H1 (cell line): Measurements from ENCODE around the gene ZMYND15. TPM values are rescaled to one million over a fixed set of nuclear protein-coding genes. Genes with fewer than 3 reads are reported as not detected.

Experiments
- CTCF ChIA-PET: fragments of 300-600 bp; sonication (Branson Sonifier 250); formaldehyde crosslinking; loops from one replicate; lab custom pipeline; 2021; ENCODE audit not compliant: partially characterized antibody; lab: Charles Lee
- POLR2A ChIA-PET: fragments of 300-600 bp; sonication (Branson Sonifier 250); formaldehyde crosslinking; loops from one replicate; lab custom pipeline; 2021; ENCODE audit warnings: inconsistent platforms; ENCODE audit not compliant: partially characterized antibody; lab: Charles Lee
- DNase-seq, 2 experiments: peaks; one replicate each; pipeline versions ENCODE4 v3.0.0 to v3.0.0-alpha.2; 2010 to 2022; ENCODE audit warnings: low spot score in 2 of 2, low read depth in 1 of 2, mixed read lengths in 1 of 2
- FAIRE-seq: peaks from 2 replicates; lab custom pipeline; 2011; peaks lifted over from hg19 to GRCh38; lab: Jason Lieb, UNC
- H2AFZ ChIP-seq: 2 replicates; pipeline ENCODE4 v1.8.1; 2012; ENCODE audit warnings: low read length, inconsistent platforms
- H2AK5ac ChIP-seq: 2 replicates; pipeline ENCODE4 v1.6.1; 2013; ENCODE audit warnings: low read depth, low read length
- H2BK120ac ChIP-seq: replicated peaks from 2 replicates; pipeline ENCODE3; 2013; ENCODE audit warnings: low read depth, low read length, inconsistent platforms
- H2BK12ac ChIP-seq: 2 replicates; pipeline ENCODE4 v1.6.1; 2013; ENCODE audit warnings: low read depth, low read length
- H2BK15ac ChIP-seq: 2 replicates; pipeline ENCODE4 v1.6.1; 2013; ENCODE audit warnings: low read length
- H2BK20ac ChIP-seq: 2 replicates; pipeline ENCODE4 v1.6.1; 2013; ENCODE audit warnings: low read length
- H2BK5ac ChIP-seq: 2 replicates; pipeline ENCODE4 v1.6.1; 2013; ENCODE audit warnings: low read depth, low read length
- H3K14ac ChIP-seq: 2 replicates; pipeline ENCODE4 v1.6.1; 2013; ENCODE audit warnings: inconsistent platforms; ENCODE audit not compliant: insufficient read length
- H3K18ac ChIP-seq: 2 replicates; pipeline ENCODE4 v1.6.1; 2013; ENCODE audit warnings: low read length; ENCODE audit errors: extremely low read depth
- H3K23ac ChIP-seq: 2 replicates; pipeline ENCODE4 v1.6.1; 2013; ENCODE audit warnings: inconsistent platforms; ENCODE audit not compliant: insufficient read length
- H3K23me2 ChIP-seq: 2 replicates; pipeline ENCODE4 v1.6.1; 2013; ENCODE audit warnings: low read depth, low read length
- H3K27ac ChIP-seq: 2 replicates; pipeline ENCODE4 v1.6.1; 2011; ENCODE audit warnings: low read depth, low read length, inconsistent platforms
- H3K27me3 ChIP-seq, 4 experiments: replicated peaks in 1 of 4; 1 replicate in 1 of 4; 2 replicates in 3 of 4; pipeline versions ENCODE4 v1.6.1 to v1.8.1; 2011 to 2013; ENCODE audit warnings: low read length in 3 of 4, mild to moderate bottlenecking in 3 of 4, inconsistent platforms in 2 of 4, mixed read lengths in 2 of 4, moderate library complexity in 1 of 4; ENCODE audit not compliant: control insufficient read depth in 3 of 4, insufficient read depth in 3 of 4; ENCODE audit errors: extremely low read depth in 1 of 4
- H3K36me3 ChIP-seq, 4 experiments: 2 replicates each; pipeline versions ENCODE4 v1.6.1 to v1.8.1; 2011 to 2013; ENCODE audit warnings: mild to moderate bottlenecking in 4 of 4, low read length in 3 of 4, moderate library complexity in 2 of 4, control low read depth in 1 of 4, inconsistent platforms in 1 of 4; ENCODE audit not compliant: insufficient read depth in 4 of 4, control insufficient read depth in 2 of 4
- H3K4ac ChIP-seq: replicated peaks from 2 replicates; pipeline ENCODE3; 2013; ENCODE audit warnings: low read length, low read depth, mixed read lengths, inconsistent platforms; ENCODE audit not compliant: insufficient read length
- H3K4me1 ChIP-seq, 4 experiments: replicated peaks in 1 of 4; 1 replicate in 1 of 4; 2 replicates in 3 of 4; pipeline versions ENCODE4 v1.6.1 to v1.8.1; 2011 to 2013; ENCODE audit warnings: low read length in 3 of 4, inconsistent platforms in 2 of 4, mixed read lengths in 1 of 4; ENCODE audit not compliant: insufficient read depth in 4 of 4, control insufficient read depth in 3 of 4
- H3K4me2 ChIP-seq, 2 experiments: 2 replicates each; pipeline versions ENCODE4 v1.6.1 to v1.8.1; 2011 to 2013; ENCODE audit warnings: low read depth in 2 of 2, low read length in 2 of 2, control low read depth in 1 of 2, inconsistent platforms in 1 of 2, mild to moderate bottlenecking in 1 of 2; ENCODE audit not compliant: insufficient read depth in 1 of 2
- H3K4me3 ChIP-seq, 4 experiments: fragments of 200-600, 300-600 bp in 1 of 4; sonication (generic), shearing (Covaris generic), sonication (Bioruptor Twin) in 1 of 4; 2 replicates each; pipeline versions ENCODE4 v1.5.1 to v1.8.1; 2011 to 2016; ENCODE audit warnings: low read length in 4 of 4, low read depth in 3 of 4, control low read depth in 2 of 4, inconsistent platforms in 2 of 4, mild to moderate bottlenecking in 2 of 4, mixed read lengths in 1 of 4, moderate library complexity in 1 of 4; ENCODE audit not compliant: insufficient read depth in 2 of 4; ENCODE audit errors: extremely low read depth in 1 of 4
- H3K56ac ChIP-seq: replicated peaks from 2 replicates; pipeline ENCODE3; 2013; ENCODE audit warnings: low read depth, mild to moderate bottlenecking, mixed read lengths, low read length, inconsistent platforms; ENCODE audit not compliant: insufficient read length
- H3K79me1 ChIP-seq: 2 replicates; pipeline ENCODE4 v1.6.1; 2013; ENCODE audit warnings: low read depth, low read length, control low read depth
- H3K79me2 ChIP-seq, 2 experiments: 2 replicates each; pipeline versions ENCODE4 v1.6.1 to v1.8.1; 2012 to 2013; ENCODE audit warnings: low read length in 2 of 2, mild to moderate bottlenecking in 2 of 2, inconsistent platforms in 1 of 2; ENCODE audit not compliant: insufficient read depth in 2 of 2, control insufficient read depth in 1 of 2
- H3K9ac ChIP-seq, 4 experiments: replicated peaks in 1 of 4; 1 replicate in 1 of 4; 2 replicates in 3 of 4; pipeline versions ENCODE4 v1.6.1 to v1.8.1; 2011 to 2013; ENCODE audit warnings: low read depth in 3 of 4, low read length in 3 of 4, control low read depth in 2 of 4, mild to moderate bottlenecking in 2 of 4, moderate library complexity in 2 of 4, inconsistent platforms in 1 of 4; ENCODE audit errors: extremely low read depth in 1 of 4
- H3K9me3 ChIP-seq, 2 experiments: 2 replicates each; pipeline versions ENCODE4 v1.6.1 to v1.8.1; 2012 to 2013; ENCODE audit warnings: mild to moderate bottlenecking in 2 of 2, moderate library complexity in 2 of 2, control low read depth in 1 of 2, inconsistent platforms in 1 of 2, low read depth in 1 of 2, low read length in 1 of 2, mixed read lengths in 1 of 2; ENCODE audit not compliant: insufficient read depth in 2 of 2
- H4K20me1 ChIP-seq, 2 experiments: replicated peaks in 1 of 2; 2 replicates each; pipeline versions ENCODE3 to v1.8.1; 2011 to 2013; ENCODE audit warnings: inconsistent platforms in 2 of 2, low read length in 2 of 2, mild to moderate bottlenecking in 1 of 2; ENCODE audit not compliant: insufficient read depth in 2 of 2, control insufficient read depth in 1 of 2
- H4K5ac ChIP-seq: 2 replicates; pipeline ENCODE4 v1.6.1; 2013; ENCODE audit warnings: low read length, low read depth, mixed read lengths, inconsistent platforms; ENCODE audit not compliant: insufficient read length
- H4K8ac ChIP-seq: 2 replicates; pipeline ENCODE4 v1.8.0; 2013; ENCODE audit warnings: mild to moderate bottlenecking, moderate library complexity, low read length, inconsistent platforms; ENCODE audit not compliant: insufficient read depth; ENCODE audit errors: extremely low read depth
- H4K91ac ChIP-seq: replicated peaks from 2 replicates; pipeline ENCODE3; 2013; ENCODE audit warnings: low read length, mixed read lengths, inconsistent platforms; ENCODE audit not compliant: insufficient read length
- ASH2L ChIP-seq: fragments of 200-600, 300-600 bp; sonication (generic); IDR thresholded peaks from one replicate; pipeline ENCODE4 v1.7.1; 2017; ENCODE audit warnings: low read length
- ATF2 ChIP-seq: IDR thresholded peaks from 2 replicates; pipeline ENCODE4 v1.6.1; 2012; ENCODE audit warnings: low read length, inconsistent platforms
- BACH1 ChIP-seq: IDR thresholded peaks from 2 replicates; pipeline ENCODE4 v1.6.1; 2012; ENCODE audit warnings: low read length, improper control_type of control experiment
- CTBP2 ChIP-seq: IDR thresholded peaks from 2 replicates; pipeline ENCODE4 v1.7.0; 2011; ENCODE audit warnings: borderline replicate concordance, mild to moderate bottlenecking, moderate library complexity, mixed read lengths, low read length; ENCODE audit not compliant: insufficient read depth, insufficient read length
- HDAC6 ChIP-seq: IDR thresholded peaks from one replicate; pipeline ENCODE4 v1.7.1; 2012; ENCODE audit warnings: low read depth, mild to moderate bottlenecking, inconsistent platforms, low read length, moderate library complexity
- NANOG ChIP-seq: IDR thresholded peaks from 2 replicates; pipeline ENCODE4 v1.6.1; 2011; ENCODE audit warnings: low read length, low read depth, mild to moderate bottlenecking, inconsistent platforms; ENCODE audit not compliant: insufficient read depth, poor library complexity, severe bottlenecking
- SIN3A ChIP-seq, 2 experiments: IDR thresholded peaks in 1 of 2; conservative IDR thresholded peaks in 1 of 2; 2 replicates each; pipeline ENCODE4 v1.6.1; 2011 to 2012; ENCODE audit warnings: low read length in 2 of 2, improper control_type of control experiment in 1 of 2, low read depth in 1 of 2, mild to moderate bottlenecking in 1 of 2
- WGBS, 2 experiments: shearing (Covaris generic) in 1 of 2; methylation state at CpG; one replicate each; pipeline versions ENCODE4 v1.1.6 to v1.1.7; 2013 to 2015; ENCODE audit warnings: low lambda C conversion rate in 2 of 2, mixed read lengths in 2 of 2, inconsistent platforms in 1 of 2, low coverage in 1 of 2, missing lambda C conversion rate in 1 of 2; ENCODE audit not compliant: insufficient replicate concordance in 2 of 2, insufficient coverage in 1 of 2, insufficient read length in 1 of 2; ENCODE audit errors: extremely low coverage in 1 of 2, missing lambda C conversion rate in 1 of 2; 5-methylcytosine and 5-hydroxymethylcytosine counted together
- polyA plus RNA-seq, 7 experiments: library from polyadenylated mRNA; depleted of rRNA in 3 of 7; stranded (reverse) in 5 of 7; unstranded in 2 of 7; fragments of >200 nt in 5 of 7; fragments of 200-250 nt in 2 of 7; gene quantifications; 1 replicate in 5 of 7; 2 replicates in 1 of 7; 4 replicates in 1 of 7; pipeline versions ENCODE4 v1.2.1 to v1.2.3, GENCODE V29; 2011 to 2013; ENCODE audit warnings: missing spikeins in 2 of 7, mixed read lengths in 2 of 7
- total RNA-seq: library from RNA; stranded (reverse); fragmentation: NEBNext Ultra II Directional; extraction: Animal tissue kit (Norgen Biotek cat#: 25700); gene quantifications from 2 replicates; pipeline ENCODE4 v1.2.1, GENCODE V29; 2021

ZMYND15 gene
- total and polyA plus RNA-seq, 2 of the 8 experiments (the other 6 are each of a cell fraction or from before 2014, with no cell fraction given) = 0.53 to 0.58 TPM

- 59% methylated on average over 6 of the region's 6 CpGs; no CpG with 5 or more reads in 1 of the 2 experiments for WGBS, 2 experiments
- Histone ChIP-seq H2BK15ac (peak overlapping the region; percentile 72; the same call in 1 of the 2 replicates), H3K18ac (no peak overlapping the region), H3K27ac (no peak overlapping the region), H2BK5ac (peak overlapping the region; percentile 44; the same call in 1 of the 2 replicates), H3K4me2 (peak overlapping the region; percentile 76 to 96), H3K4me3 (peak overlapping the region; percentile 64 to 81 (median 70); a peak in 5 of 8 replicates), H2BK120ac (no peak overlapping the region), H3K9ac (no peak overlapping the region; a peak in 1 of 7 replicates), H3K4me1 (peaks cover 0 to 7% (median 6%) of the 10 kb centered on the region in 4 experiments; a peak in 4 of 7 replicates), H3K14ac (no peak overlapping the region), H3K79me2 (peaks cover 0 to 19% of the 10 kb centered on the region in 2 experiments; a peak in 2 of 4 replicates), H2BK12ac (no peak overlapping the region), H3K4ac (no peak overlapping the region), H3K23ac (no peak overlapping the region), H4K8ac (no peak overlapping the region), H2AFZ (no peak overlapping the region), H3K79me1 (peaks cover 7% of the 10 kb centered on the region; the same call in 1 of the 2 replicates), H4K91ac (no peak overlapping the region), H4K20me1 (peaks cover 0 to 7% of the 10 kb centered on the region in 2 experiments), H2BK20ac (no peak overlapping the region), H3K23me2 (peaks cover 6% of the 10 kb centered on the region), H3K56ac (no peak overlapping the region), H3K36me3 (peaks cover 0 to 4% (median 0%) of the 10 kb centered on the region in 4 experiments; a peak in 3 of 8 replicates), H4K5ac (no peak overlapping the region), H2AK5ac (no peak overlapping the region; the same call in 1 of the 2 replicates), H3K27me3 (no peaks in the 10 kb centered on the region), H3K9me3 (0 out of 4 replicates have a peak, but pooled peaks cover 0 to 3% of the 10 kb centered on the region in 2 experiments)
- FAIRE-seq (no peak), DNase-seq (no peak)
- no peak for TF ChIP-seq CTBP2
- no peak for TF ChIP-seq ASH2L
- TF ChIP-seq HDAC6 = no peak
- no peak for TF ChIP-seq SIN3A (conservative IDR thresholded peaks at IDR 0.05 in 1 of 2, IDR thresholded peaks at IDR 0.05 in 1 of 2; ENCODE audit: low read depth in 1 of 2, low read length in 2 of 2)
- TF ChIP-seq ATF2 = no peak
- TF ChIP-seq NANOG = no peak
- no peak for TF ChIP-seq BACH1
- ChIA-PET POLR2A (interaction anchor here (0.5 to 1.7 kb wide), 3 partner anchors 9 to 19 kb away, joined by 3 to 5 read pairs (median 3); partner anchors contain the start of gene MED11), CTCF (interaction anchor here (0.9 to 1.2 kb wide), 2 partner anchors 75 to 78 kb away, joined by 3 to 4 read pairs; no protein-coding TSS in a partner anchor)
Observed at GRCh38 chr17:4711661-4712181, 27.9 kb upstream of the ZMYND15 start.
